ENCODE data around the gene PARD3B.

PARD3B gene

DNA sequence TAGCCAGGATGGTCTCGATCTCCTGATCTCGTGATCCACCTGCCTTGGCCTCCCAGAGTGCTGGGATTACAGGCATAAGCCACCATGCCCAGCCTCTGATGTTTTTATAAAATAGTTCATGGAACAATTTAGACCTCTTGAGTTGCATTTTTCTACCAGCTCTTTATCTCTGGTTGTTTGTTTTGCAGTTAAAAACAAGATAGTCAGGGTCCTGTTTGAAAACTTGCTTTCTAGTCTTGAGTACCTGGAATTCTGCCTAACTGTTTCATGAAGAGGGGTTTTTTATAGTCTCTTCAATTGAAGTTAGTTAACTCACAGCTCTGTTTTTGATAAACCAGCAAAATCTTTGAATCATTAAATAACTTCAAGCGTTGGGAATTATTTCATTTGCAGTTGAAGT is 244.8 kb downstream of the PARD3B start:
- H3K4me3 ChIP-seq (ENCODE audit: low read length): no peak overlapping the region
- DNase-seq (ENCODE audit: low read depth, low spot score): no peak

DNA sequence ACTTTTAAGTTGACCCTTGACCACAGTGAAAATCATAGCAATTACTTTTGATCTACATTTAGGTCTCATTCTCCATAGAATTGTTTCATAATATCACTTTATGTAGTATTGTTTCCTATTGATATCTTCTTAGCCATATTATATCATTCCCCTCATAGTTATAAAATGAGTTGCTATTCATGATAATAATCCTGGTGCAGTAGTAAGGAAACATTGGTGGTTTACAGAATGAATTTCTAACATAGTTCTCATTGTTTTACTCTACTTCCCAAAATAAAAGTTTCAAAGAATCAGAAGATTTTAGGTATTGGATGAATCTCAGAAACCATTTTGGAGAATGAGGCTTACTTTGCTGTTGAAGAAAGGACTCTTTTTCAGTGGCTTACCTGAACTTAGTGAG is 246.0 kb downstream of the PARD3B start:
- no peak overlapping the region for H3K4me3 ChIP-seq (ENCODE audit: low read length)
- no peak for DNase-seq (ENCODE audit: low read depth, low spot score)

DNA sequence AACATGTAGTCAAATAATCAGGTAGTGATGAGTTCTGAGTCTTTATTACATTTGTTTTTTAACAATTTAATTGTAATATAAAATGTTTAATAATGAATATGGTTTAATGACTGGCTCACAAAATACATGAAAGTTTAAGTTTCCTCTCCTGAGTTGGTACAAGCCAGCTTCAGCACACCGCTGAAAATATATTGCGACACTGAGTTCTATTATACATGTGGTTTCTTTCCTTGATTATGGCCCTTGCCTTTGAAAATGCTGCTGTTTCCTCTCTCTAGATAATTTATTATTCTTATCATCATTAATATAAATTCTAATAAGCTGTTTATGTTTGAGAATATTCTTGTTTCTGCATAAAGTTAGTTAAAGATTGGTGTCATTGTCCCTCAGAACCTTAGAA is 249.3 kb downstream of the PARD3B start:
- DNase-seq (ENCODE audit: low read depth, low spot score): no peak
- no peak overlapping the region for H3K4me3 ChIP-seq (ENCODE audit: low read length)

GRCh38 chr2:204795156-204795555 is 249.9 kb downstream of the PARD3B start:
- no peak for DNase-seq (ENCODE audit: low read depth, low spot score)
- no peak overlapping the region for H3K4me3 ChIP-seq (ENCODE audit: low read length)

GRCh38 chr2:204796581-204796980 is 251.3 kb downstream of the PARD3B start:
- H3K4me3 ChIP-seq (ENCODE audit: low read length): no peak overlapping the region
- DNase-seq (ENCODE audit: low read depth, low spot score): no peak

DNA sequence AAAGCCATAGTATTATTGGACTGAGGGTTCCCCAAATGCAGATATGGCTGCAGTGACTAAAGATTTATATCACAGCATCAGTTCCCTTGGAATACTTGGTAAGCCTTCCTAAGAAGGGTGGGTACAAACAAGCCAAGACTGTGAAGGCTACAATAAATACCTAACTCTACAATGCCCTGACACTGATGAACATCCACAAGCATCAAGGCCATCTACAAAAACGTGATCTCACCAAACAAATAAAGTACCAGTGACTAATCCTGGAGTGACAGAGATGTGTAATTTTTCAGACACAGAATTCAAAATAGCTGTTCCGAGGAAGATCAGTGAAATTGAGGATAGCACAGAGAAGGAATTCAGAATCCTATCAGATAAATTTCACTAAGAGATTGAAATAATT is 254.5 kb downstream of the PARD3B start:
- no peak for DNase-seq (ENCODE audit: low read depth, low spot score)
- H3K4me3 ChIP-seq (ENCODE audit: low read length): no peak overlapping the region

DNA sequence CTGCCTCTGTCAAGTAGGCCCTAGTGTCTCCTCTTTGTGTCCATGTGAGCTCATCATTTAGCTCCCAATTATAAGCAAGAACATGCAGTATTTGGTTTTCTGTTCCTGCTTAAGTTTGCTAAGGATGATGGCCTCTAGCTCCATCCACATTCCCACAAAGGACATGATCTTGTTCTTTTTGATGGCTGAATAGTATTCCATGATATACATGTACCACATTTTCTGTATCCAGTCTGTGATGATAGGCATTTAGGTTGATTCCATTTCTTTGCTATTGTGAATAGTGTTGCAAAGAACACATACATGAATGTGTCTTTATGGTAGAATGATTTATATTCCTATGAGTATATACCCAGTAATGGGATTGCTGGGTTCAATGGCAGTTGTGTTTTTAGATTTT is 263.2 kb downstream of the PARD3B start:
- DNase-seq (ENCODE audit: low read depth, low spot score): no peak

GRCh38 chr2:204824751-204825453 is 279.6 kb downstream of the PARD3B start:
- H3K4me3 ChIP-seq (ENCODE audit: low read length): no peak overlapping the region
- DNase-seq (ENCODE audit: low read depth, low spot score): no peak

More for the DNA sequence above, 263.2 kb downstream of the PARD3B start:
- no peak overlapping the region for H3K4me3 ChIP-seq (ENCODE audit: low read length)

DNA sequence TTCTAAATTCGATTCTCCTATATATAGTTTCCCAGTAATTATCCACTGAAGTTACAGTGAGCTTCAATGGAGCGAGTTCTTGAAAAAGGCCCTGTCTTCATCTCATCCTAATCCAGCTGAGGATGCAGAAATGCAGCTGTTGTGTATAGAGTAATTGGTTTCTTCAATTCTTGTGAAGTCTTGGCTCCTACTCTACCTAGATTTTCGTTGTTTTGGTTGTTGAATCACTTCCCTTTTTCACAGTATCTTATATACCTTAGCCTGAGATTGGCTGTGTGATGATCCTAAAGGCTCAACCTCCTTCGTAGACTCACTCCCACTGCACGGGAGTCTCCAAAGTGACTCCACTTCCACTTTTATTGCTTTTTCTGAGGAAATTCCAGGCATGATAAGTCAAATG is 280.4 kb downstream of the PARD3B start:
- H3K4me3 ChIP-seq (ENCODE audit: low read length): no peak overlapping the region
- no peak for DNase-seq (ENCODE audit: low read depth, low spot score)

- H3K4me3 ChIP-seq (ENCODE audit: low read length): no peak overlapping the region
- DNase-seq (ENCODE audit: low read depth, low spot score): no peak
These were observed 282.7 kb downstream of the PARD3B start for GRCh38 chr2:204827701-204828590.

- no peak overlapping the region for H3K4me3 ChIP-seq (ENCODE audit: low read length)
- DNase-seq (ENCODE audit: low read depth, low spot score): no peak
These were observed 289.6 kb downstream of the PARD3B start for GRCh38 chr2:204834716-204835384.

DNA sequence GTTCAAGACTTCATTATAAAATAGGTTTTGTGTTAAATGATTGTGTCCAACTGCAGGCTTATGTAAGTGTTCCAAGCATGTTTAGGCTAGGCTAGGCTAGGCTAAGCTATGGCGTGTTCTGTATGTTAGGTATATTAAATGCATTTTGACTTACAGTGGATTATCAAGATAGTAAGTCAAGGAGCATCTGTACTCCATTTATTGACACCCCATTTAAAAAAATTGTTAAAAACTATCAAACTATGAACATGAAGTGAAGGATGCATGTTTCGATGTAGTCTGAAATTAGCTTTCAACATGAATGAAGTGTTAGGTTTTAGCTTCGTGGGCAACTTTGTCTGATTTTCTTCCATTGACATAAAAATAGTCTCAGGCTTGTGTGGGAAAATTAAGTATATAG is 290.5 kb downstream of the PARD3B start:
- no peak overlapping the region for H3K4me3 ChIP-seq (ENCODE audit: low read length)
- no peak for DNase-seq (ENCODE audit: low read depth, low spot score)

DNA sequence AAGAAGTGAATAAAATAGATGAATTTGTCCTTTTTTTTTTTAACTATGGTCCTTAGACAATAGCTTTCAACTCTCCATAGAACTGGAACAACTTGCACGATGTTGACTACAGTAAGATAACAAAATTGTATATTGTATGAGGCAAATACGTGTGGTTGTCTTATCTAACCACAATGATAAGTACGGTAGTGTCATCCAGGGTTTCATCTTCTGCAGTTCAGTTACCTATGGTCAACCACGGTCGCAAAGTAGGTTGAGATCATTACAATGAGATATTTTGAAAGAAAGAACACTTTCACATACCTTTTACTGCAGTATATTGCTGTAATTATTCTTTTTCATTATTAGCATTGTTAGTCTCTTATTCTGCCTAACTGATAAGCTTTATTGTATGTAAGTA is 295.2 kb downstream of the PARD3B start:
- H3K4me3 ChIP-seq (ENCODE audit: low read length): no peak overlapping the region
- no peak for DNase-seq (ENCODE audit: low read depth, low spot score)

DNA sequence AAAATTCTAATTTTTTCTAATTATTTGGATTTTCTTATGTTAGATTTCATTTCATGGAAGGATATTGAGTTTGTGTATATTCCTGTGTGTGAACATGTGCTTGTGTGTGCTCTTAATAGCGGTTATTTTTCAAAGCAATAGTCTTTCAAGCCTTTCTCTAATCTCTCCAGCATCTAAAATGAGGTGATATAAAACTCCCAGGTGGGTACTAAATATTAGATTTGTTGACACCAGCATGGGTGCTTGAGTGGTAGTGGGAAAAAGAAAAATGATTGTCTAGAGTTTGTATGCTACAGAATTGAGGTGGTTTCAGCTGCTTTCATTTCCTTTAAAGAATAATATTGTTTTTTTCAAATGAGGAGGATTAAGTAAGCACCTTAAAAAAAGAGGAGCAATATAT is 296.8 kb downstream of the PARD3B start:
- H3K4me3 ChIP-seq (ENCODE audit: low read length): no peak overlapping the region
- DNase-seq (ENCODE audit: low read depth, low spot score): no peak

DNA sequence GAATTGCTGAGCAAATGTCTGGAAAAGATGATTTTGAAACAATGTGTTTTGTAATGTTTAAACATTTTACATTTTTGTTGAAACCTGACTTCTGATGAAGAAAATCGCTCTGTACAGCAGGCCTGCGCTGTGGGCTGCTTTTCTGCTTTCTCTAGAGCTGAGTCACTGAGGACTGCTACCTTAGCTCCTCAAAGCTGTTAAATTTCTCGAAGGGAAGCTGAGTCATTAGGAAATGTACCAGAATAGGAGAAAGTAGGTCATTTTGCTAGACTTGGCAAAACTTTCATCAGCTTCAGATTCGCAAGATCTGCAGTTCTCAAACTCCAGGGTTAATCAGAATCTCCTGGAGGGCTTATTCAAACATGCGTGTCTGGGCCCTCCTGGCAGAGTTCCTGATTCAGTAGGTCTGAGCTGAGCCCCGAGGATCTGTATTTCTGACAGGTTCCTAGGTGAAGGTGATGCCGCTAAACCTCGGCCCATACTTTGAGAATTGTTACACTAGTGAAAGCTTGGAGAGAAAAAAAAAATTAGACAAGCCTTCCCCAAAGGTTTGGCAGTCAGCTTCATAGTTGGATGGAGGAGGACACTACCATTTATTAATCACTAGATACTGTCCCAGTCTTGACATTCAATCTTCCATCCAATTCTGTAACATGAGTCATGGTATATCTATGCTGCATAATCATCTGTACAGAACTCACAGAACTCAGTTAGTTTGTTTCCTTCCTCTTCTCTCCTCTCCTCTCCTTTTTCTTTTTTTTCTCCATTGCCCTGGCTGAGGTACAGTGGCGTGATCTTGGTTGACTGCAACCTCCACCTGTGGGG is 297.6 kb downstream of the PARD3B start:
- DNase-seq (ENCODE audit: low read depth, low spot score): no peak
- no peak overlapping the region for H3K4me3 ChIP-seq (ENCODE audit: low read length)

DNA sequence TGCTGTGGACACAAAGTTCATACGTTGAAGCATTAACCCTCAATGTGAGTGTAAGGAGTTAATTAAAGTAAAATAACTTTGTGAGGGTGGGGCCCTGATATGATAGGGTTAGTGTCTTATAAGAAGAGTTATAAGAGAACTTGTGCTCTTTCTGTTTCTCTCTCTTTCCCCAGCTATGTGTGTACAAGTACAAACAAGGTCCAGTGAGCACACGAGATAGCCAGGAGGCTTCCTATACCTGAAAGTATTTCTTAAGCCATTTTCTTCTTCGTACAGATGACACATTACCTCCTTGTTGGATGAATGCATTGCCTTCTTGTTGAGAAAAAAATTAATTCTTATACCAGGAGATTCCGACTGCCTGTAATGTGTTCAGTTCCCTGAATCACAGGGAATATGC is 301.2 kb downstream of the PARD3B start:
- H3K4me3 ChIP-seq (ENCODE audit: low read length): no peak overlapping the region
- DNase-seq (ENCODE audit: low read depth, low spot score): no peak

DNA sequence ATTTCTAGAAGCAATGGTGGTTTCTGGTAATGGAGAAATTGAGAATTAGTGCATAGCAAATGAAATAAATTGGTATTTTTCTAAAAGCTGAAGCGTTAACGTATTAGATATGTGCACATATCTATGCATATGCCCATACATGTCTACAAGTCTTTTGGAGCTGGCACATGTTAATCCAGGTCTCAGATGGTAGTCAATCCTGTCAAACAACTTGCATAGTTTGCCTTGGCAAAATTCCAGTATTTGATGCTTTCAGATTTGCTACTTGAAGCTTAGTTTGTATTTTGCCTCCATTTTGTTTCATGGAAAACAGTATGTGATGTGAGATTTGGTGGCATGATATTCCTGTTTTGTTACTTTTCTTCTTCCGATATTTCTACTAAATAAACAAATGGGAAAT is 304.6 kb downstream of the PARD3B start:
- no peak for DNase-seq (ENCODE audit: low read depth, low spot score)
- no peak overlapping the region for H3K4me3 ChIP-seq (ENCODE audit: low read length)

DNA sequence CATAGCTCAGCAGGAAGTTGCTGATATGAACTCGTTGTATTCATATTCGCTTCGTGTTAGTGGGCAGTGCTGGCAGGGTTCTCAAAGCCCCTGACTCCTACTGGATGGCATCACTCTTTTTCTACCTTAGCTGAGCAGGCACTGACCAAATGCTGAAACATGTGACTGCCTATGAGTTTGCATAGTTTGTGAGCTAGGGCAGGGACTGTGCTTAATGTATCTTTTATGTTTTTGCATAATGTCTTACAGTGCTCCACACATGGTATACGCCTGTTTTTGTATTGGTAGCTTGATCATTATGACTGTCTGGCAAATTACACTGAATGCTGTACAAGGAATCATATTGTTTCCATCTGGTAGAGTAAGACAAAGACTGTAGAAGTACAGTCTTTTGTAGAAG is 305.3 kb downstream of the PARD3B start:
- DNase-seq (ENCODE audit: low read depth, low spot score): no peak
- H3K4me3 ChIP-seq (ENCODE audit: low read length): no peak overlapping the region

DNA sequence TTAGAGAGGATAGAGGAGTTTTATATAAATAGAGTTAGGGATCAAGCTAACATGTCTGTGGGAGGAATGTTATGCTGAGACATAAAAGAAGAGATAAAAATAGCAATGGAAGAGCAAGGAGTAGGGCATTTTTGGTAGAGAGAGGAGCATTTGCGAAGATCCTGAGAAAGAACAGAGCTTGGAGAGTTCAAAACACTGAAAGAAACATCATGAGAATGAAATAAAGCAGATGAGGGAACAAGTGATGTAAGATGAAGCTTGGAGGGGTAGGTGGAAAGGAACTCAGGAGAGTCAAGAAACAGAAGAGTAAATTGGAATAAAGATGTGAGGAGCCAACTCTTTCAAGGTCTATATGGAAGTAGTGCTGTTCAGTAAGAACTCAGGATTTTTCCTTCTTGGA is 308.6 kb downstream of the PARD3B start:
- DNase-seq (ENCODE audit: low read depth, low spot score): no peak
- H3K4me3 ChIP-seq (ENCODE audit: low read length): no peak overlapping the region
